Panc1 (cell line): Measurements from ENCODE around the gene HSPA12A.

Source experiments
- TF ChIP-seq, protein P1 (sequence below): fragments of 450-650 bp; IDR thresholded peaks from 2 replicates; pipeline ENCODE4 v1.5.1; 2017; ENCODE audit warnings: mild to moderate bottlenecking
- TF ChIP-seq, protein P2 (sequence below), 2 experiments: IDR thresholded peaks; 2 replicates each; pipeline ENCODE4 v1.6.1; 2011 to 2012; ENCODE audit warnings: low read depth in 2 of 2, control low read depth in 1 of 2, low read length in 1 of 2, mild to moderate bottlenecking in 1 of 2, moderate library complexity in 1 of 2; ENCODE audit not compliant: insufficient read depth in 1 of 2

DNA sequence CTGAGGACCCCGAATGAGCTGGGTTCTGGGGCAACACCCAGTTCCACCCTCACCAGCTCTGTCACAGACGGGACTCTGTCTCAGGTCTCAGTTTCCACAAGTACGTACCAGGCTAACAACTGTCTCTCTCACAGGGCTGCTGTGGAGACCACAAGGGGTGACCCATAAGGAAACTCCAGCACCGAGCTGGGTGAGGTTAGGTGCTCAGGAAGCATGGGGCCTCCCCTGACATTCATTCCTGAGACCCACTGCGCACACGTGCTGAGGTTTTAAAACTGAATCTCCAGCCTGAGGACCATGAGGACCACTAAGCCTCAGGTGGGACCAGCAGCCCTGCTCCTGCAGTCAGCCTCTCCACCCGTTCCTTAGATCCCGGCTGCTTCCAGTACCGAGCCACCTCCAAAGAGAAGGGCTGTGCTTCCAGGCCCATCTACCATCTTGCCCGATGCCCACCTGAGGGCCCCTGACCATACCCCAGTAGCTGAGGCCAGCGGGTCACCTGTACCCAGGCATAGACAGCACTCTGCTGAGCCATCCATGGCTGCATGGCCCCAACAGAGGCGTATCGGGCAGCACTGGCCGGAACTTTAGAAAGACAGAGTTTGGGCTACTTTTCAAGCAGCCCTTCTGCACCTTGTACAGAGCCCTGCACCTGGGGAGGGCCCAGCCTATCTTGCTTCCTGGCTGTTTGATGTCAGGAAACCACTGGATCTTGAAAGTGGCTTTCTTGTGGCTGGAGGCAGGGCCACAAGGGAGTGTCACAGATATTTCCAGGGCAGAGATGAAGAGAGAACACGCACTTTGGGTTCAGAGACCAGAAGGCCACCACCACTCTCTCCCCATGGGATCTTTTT, 18.7 kb downstream of the HSPA12A start:
- TF ChIP-seq, protein P1, sequence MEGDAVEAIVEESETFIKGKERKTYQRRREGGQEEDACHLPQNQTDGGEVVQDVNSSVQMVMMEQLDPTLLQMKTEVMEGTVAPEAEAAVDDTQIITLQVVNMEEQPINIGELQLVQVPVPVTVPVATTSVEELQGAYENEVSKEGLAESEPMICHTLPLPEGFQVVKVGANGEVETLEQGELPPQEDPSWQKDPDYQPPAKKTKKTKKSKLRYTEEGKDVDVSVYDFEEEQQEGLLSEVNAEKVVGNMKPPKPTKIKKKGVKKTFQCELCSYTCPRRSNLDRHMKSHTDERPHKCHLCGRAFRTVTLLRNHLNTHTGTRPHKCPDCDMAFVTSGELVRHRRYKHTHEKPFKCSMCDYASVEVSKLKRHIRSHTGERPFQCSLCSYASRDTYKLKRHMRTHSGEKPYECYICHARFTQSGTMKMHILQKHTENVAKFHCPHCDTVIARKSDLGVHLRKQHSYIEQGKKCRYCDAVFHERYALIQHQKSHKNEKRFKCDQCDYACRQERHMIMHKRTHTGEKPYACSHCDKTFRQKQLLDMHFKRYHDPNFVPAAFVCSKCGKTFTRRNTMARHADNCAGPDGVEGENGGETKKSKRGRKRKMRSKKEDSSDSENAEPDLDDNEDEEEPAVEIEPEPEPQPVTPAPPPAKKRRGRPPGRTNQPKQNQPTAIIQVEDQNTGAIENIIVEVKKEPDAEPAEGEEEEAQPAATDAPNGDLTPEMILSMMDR, result no peak
- TF ChIP-seq, protein P2, sequence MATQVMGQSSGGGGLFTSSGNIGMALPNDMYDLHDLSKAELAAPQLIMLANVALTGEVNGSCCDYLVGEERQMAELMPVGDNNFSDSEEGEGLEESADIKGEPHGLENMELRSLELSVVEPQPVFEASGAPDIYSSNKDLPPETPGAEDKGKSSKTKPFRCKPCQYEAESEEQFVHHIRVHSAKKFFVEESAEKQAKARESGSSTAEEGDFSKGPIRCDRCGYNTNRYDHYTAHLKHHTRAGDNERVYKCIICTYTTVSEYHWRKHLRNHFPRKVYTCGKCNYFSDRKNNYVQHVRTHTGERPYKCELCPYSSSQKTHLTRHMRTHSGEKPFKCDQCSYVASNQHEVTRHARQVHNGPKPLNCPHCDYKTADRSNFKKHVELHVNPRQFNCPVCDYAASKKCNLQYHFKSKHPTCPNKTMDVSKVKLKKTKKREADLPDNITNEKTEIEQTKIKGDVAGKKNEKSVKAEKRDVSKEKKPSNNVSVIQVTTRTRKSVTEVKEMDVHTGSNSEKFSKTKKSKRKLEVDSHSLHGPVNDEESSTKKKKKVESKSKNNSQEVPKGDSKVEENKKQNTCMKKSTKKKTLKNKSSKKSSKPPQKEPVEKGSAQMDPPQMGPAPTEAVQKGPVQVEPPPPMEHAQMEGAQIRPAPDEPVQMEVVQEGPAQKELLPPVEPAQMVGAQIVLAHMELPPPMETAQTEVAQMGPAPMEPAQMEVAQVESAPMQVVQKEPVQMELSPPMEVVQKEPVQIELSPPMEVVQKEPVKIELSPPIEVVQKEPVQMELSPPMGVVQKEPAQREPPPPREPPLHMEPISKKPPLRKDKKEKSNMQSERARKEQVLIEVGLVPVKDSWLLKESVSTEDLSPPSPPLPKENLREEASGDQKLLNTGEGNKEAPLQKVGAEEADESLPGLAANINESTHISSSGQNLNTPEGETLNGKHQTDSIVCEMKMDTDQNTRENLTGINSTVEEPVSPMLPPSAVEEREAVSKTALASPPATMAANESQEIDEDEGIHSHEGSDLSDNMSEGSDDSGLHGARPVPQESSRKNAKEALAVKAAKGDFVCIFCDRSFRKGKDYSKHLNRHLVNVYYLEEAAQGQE (IDR thresholded peaks at IDR 0.05; ENCODE audit: insufficient read depth in 1 of 2, low read depth in 2 of 2, low read length in 1 of 2), result no peak
